ENCODE data around the gene LPP.

DNA sequence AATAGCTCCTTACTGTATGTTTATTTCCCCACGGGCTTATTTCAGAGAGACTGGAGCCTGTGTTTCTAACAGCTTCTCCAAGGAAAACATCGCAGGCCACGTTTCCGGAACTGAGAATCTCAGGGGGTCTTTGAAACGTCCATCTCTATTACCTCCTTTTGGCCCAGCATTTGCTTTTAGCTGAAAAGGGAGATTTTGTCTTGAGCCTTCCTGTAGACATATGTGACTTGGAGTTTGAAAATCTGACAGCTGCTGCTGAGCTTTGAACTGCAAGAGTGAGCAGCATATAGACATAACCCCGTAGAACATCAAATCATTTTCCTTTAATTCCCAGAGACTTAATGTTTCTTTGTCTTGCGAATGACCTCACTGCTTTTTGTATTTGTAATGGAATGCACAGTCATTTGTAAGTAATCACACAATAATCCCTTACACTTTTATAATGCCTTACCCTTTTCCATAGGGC, 54.6 kb downstream of the LPP start:
- TF ChIP-seq, protein P1, sequence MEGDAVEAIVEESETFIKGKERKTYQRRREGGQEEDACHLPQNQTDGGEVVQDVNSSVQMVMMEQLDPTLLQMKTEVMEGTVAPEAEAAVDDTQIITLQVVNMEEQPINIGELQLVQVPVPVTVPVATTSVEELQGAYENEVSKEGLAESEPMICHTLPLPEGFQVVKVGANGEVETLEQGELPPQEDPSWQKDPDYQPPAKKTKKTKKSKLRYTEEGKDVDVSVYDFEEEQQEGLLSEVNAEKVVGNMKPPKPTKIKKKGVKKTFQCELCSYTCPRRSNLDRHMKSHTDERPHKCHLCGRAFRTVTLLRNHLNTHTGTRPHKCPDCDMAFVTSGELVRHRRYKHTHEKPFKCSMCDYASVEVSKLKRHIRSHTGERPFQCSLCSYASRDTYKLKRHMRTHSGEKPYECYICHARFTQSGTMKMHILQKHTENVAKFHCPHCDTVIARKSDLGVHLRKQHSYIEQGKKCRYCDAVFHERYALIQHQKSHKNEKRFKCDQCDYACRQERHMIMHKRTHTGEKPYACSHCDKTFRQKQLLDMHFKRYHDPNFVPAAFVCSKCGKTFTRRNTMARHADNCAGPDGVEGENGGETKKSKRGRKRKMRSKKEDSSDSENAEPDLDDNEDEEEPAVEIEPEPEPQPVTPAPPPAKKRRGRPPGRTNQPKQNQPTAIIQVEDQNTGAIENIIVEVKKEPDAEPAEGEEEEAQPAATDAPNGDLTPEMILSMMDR (IDR thresholded peaks at IDR 0.05) = no peak
- TF ChIP-seq POLR2A (IDR thresholded peaks at IDR 0.05) = no peak

Data from Peyer's patch (tissue), 4 donors.